ENCODE data around the gene UBE2M.

GRCh38 chr19:58516964-58517833 lies 41.2 kb downstream of the UBE2M start:
- TF ChIP-seq LEF1 (IDR thresholded peaks at IDR 0.05; ENCODE audit: borderline replicate concordance) = no peak
- TF ChIP-seq SP1 (IDR thresholded peaks at IDR 0.05) = no peak
- no peak for TF ChIP-seq FOXK2 (IDR thresholded peaks at IDR 0.05)
- no peak for TF ChIP-seq SUZ12 (IDR thresholded peaks at IDR 0.05)
- no peak for TF ChIP-seq ARNT (IDR thresholded peaks at IDR 0.05)
- no peak for TF ChIP-seq FOXM1 (IDR thresholded peaks at IDR 0.05; ENCODE audit: borderline replicate concordance)
- no peak for TF ChIP-seq FOXA1 (IDR thresholded peaks at IDR 0.05)
